Left ventricle myocardium superior (tissue), 1 donor: ENCODE data around the gene MT1M. TPM values are rescaled to one million over a fixed set of nuclear protein-coding genes. Genes with fewer than 3 reads are reported as not detected.
"Not testable (repeated sequence)": the region's sequence is repeated elsewhere in the genome, so short reads cannot be mapped to it uniquely, and the experiment has no call there.

Experiments used
- ATAC-seq: fragments of 200-7000 bp; cut with Tn5 transposase; one replicate; pipeline ENCODE4 v1.9.1; 2020; ENCODE audit warnings: mild to moderate bottlenecking, moderate library complexity
- DNase-seq: peaks from one replicate; pipeline ENCODE4 v3.0.0-alpha.2; 2020
- intact Hi-C: fragments of 100-400 bp; cut with micrococcal nuclease; formaldehyde crosslinking; loops from one replicate; pipeline ENCODE4 v1.11.0; 2022
- total RNA-seq: library from RNA; stranded (reverse); fragmentation: NEBNext Ultra II Directional; extraction: Animal tissue kit (Norgen Biotek cat#: 25700); gene quantifications from one replicate; pipeline ENCODE4 v1.2.1, GENCODE V29; 2021
- donor health status: DM: no; HTN: yes; CAD: no; lungs with severe emphysema.

Gene MT1M
- total RNA-seq, 1 donor from 2014 or later = 6.8 TPM

GRCh38 chr16:56643080-56643778 lies 10.8 kb downstream of the MT1M start:
- intact Hi-C loops = no loop called here
- peak; percentile 82 for DNase-seq
- ATAC-seq = peak; percentile 92

GRCh38 chr16:56643833-56644232 lies 11.4 kb downstream of the MT1M start:
- DNase-seq (no peak), ATAC-seq (no peak)
- intact Hi-C loops = no loop called here

- DNase-seq = no peak
- intact Hi-C loops = no loop called here
- no peak for ATAC-seq
Measured at GRCh38 chr16:56645311-56645710, 12.9 kb downstream of the MT1M start.

GRCh38 chr16:56645838-56646237 lies 13.4 kb downstream of the MT1M start:
- intact Hi-C loops = no loop called here
- no peak for DNase-seq
- no peak for ATAC-seq

- no peak for ATAC-seq
- no peak for DNase-seq
- intact Hi-C loops = no loop called here
Measured at GRCh38 chr16:56647641-56648431, 15.4 kb downstream of the MT1M start.

GRCh38 chr16:56649271-56649670 lies 16.8 kb downstream of the MT1M start:
- no peak for ATAC-seq
- no peak for DNase-seq
- intact Hi-C loops = no loop called here

- DNase-seq = no peak
- intact Hi-C loops = no loop called here
Measured at GRCh38 chr16:56649820-56650219, 17.4 kb downstream of the MT1M start.

GRCh38 chr16:56651586-56651985 lies 19.1 kb downstream of the MT1M start, which contains the start of gene MT1B:
MT1B (plus strand) TSS chr16:56651886; CDS start chr16:56651954, 68 bp downstream.
- ATAC-seq (no peak), DNase-seq (no peak)
- intact Hi-C loops = no loop called here

More at GRCh38 chr16:56649820-56650219, 17.4 kb downstream of the MT1M start:
- ATAC-seq = no peak

GRCh38 chr16:56652600-56652999 lies 20.1 kb downstream of the MT1M start:
- ATAC-seq = no peak
- no peak for DNase-seq
- intact Hi-C loops = no loop called here

- intact Hi-C loops = no loop called here
- DNase-seq = no peak
- ATAC-seq = no peak
Measured at GRCh38 chr16:56653218-56653617, 20.8 kb downstream of the MT1M start.

- ATAC-seq (peak; percentile 92), DNase-seq (peak; percentile 75)
- intact Hi-C loops = no loop called here
Measured at GRCh38 chr16:56657555-56658326, 25.3 kb downstream of the MT1M start, which contains the start of gene MT1F. MT1F (plus strand) TSS chr16:56657959; CDS start chr16:56658059, 100 bp downstream.

GRCh38 chr16:56658327-56658875 lies 25.9 kb downstream of the MT1M start:
- intact Hi-C loops = no loop called here
- ATAC-seq (no peak), DNase-seq (peak; percentile 63)

GRCh38 chr16:56662357-56663354 lies 30.2 kb downstream of the MT1M start:
- intact Hi-C loops = no loop called here
- ATAC-seq (no peak), DNase-seq (no peak)

- no peak for ATAC-seq
- DNase-seq = no peak
- intact Hi-C loops = no loop called here
Measured at GRCh38 chr16:56664506-56664905, 32.0 kb downstream of the MT1M start.

- DNase-seq, ATAC-seq, intact Hi-C loops: not testable (repeated sequence)
Measured at GRCh38 chr16:56665286-56666261, 33.1 kb downstream of the MT1M start.

GRCh38 chr16:56667581-56668571 lies 35.4 kb downstream of the MT1M start, which contains the start of gene MT1G:
MT1G (minus strand) TSS chr16:56668065; CDS start chr16:56667993, 72 bp downstream.
- peak; percentile 76 for DNase-seq
- intact Hi-C loops = no loop called here
- peak; percentile 91 for ATAC-seq
